NT2/D1 (cell line): Measurements from ENCODE around the gene HTR3B.

Experiments used
- SUZ12 ChIP-seq: IDR thresholded peaks from 2 replicates; pipeline ENCODE4 v1.6.1; 2011; ENCODE audit not compliant: insufficient read length, insufficient read depth; ENCODE audit errors: extremely low read depth
- YY1 ChIP-seq: IDR thresholded peaks from 2 replicates; pipeline ENCODE4 v1.6.1; 2011; ENCODE audit not compliant: insufficient read length, insufficient read depth

GRCh38 chr11:113952588-113952987 lies 48.0 kb downstream of the HTR3B start:
- TF ChIP-seq YY1 = no peak
- TF ChIP-seq SUZ12 = no peak
